Glutamatergic neuron (in vitro differentiated cells): ENCODE measurements around the gene RAB6B. TPM values are rescaled to one million over a fixed set of nuclear protein-coding genes. Genes with fewer than 3 reads are reported as not detected.
A peak's percentile ranks its signal among the peaks of the same experiment; 100 is the strongest.

ENCODE experiments used
- DNase-seq: peaks from one replicate; pipeline ENCODE4 v3.0.0; 2022
- H3K27ac Mint-ChIP-seq: one replicate; pipeline ENCODE4 v1.8.0; 2020; ENCODE audit warnings: mild to moderate bottlenecking, mixed read lengths, inconsistent platforms; ENCODE audit not compliant: unreplicated experiment
- H3K27me3 Mint-ChIP-seq: one replicate; pipeline ENCODE4 v1.8.0; 2020; ENCODE audit warnings: mild to moderate bottlenecking, moderate library complexity, mixed read lengths, inconsistent platforms; ENCODE audit not compliant: unreplicated experiment
- H3K36me3 Mint-ChIP-seq: one replicate; pipeline ENCODE4 v1.8.0; 2020; ENCODE audit warnings: mild to moderate bottlenecking, mixed read lengths, inconsistent platforms; ENCODE audit not compliant: unreplicated experiment
- H3K4me1 Mint-ChIP-seq: one replicate; pipeline ENCODE4 v1.8.0; 2020; ENCODE audit warnings: mild to moderate bottlenecking, low read depth, mixed read lengths, inconsistent platforms; ENCODE audit not compliant: unreplicated experiment
- H3K4me3 Mint-ChIP-seq: one replicate; pipeline ENCODE4 v1.8.0; 2020; ENCODE audit warnings: mild to moderate bottlenecking, mixed read lengths, inconsistent platforms; ENCODE audit not compliant: unreplicated experiment
- H3K9me3 Mint-ChIP-seq: one replicate; pipeline ENCODE4 v1.8.0; 2020; ENCODE audit warnings: mild to moderate bottlenecking, moderate library complexity, mixed read lengths, inconsistent platforms; ENCODE audit not compliant: unreplicated experiment
- CTCF ChIP-seq: fragments of 200-600 bp; sonication (generic); IDR thresholded peaks from one replicate; pipeline ENCODE4 v1.5.0; 2021; ENCODE audit not compliant: partially characterized antibody, unreplicated experiment
- total RNA-seq: library from RNA; stranded (reverse); fragmentation: NEBNext Ultra II Directional; extraction: Animal tissue kit (Norgen Biotek cat#: 25700); gene quantifications from one replicate; pipeline ENCODE4 v1.2.1, GENCODE V29; 2021; ENCODE audit not compliant: unreplicated experiment

RAB6B gene
- total RNA-seq, 1 donor from 2014 or later = 222 TPM

- peak overlapping the region; percentile 86 for H3K4me3 Mint-ChIP-seq
- peak overlapping the region; percentile 97 for H3K27ac Mint-ChIP-seq
- no peaks in the 10 kb centered on the region for H3K36me3 Mint-ChIP-seq
- peak; percentile 67 for DNase-seq
- H3K27me3 Mint-ChIP-seq = peaks cover 26% of the 10 kb centered on the region
- TF ChIP-seq CTCF = no peak
- H3K4me1 Mint-ChIP-seq = peaks cover 32% of the 10 kb centered on the region
- peaks cover 28% of the 10 kb centered on the region for H3K9me3 Mint-ChIP-seq
Observed at GRCh38 chr3:133894353-133895207, 1.1 kb downstream of the RAB6B start.

DNA sequence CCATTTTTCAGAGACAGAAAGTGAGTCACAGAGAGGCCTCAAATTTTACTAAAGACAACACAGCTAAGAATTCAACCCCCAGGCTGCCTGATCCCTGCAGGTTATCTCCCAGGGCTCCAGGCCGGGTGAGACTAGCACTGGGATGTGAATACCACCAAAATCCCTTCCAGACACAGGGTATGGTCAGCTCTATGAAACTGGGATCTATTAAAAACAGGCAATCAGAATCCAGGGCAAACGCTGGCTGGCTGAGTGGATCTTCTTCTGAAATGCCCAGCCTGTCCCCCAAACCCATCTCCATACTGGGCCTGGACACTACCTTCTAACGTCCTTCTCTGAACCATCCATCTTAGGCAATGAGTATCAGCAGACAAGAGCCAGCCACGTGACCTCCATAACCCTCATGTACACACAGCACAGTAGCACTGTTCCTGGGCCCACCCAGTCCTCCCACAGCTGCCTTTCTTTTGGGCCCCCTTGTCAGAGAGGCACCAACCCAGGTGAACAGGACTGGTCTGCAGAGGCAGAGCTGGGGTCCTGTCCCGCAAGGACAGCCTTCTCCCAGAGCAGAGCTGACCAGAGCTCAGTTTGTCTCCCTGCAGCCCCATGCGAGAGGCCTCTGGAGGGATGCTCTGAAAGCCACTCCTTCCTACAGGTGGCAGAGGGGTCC is 1.9 kb downstream of the RAB6B start:
- H3K4me1 Mint-ChIP-seq = peaks cover 35% of the 10 kb centered on the region
- H3K27ac Mint-ChIP-seq = peak overlapping the region; percentile 97
- H3K27me3 Mint-ChIP-seq = peaks cover 26% of the 10 kb centered on the region
- peak overlapping the region; percentile 86 for H3K4me3 Mint-ChIP-seq
- H3K9me3 Mint-ChIP-seq = peaks cover 28% of the 10 kb centered on the region
- H3K36me3 Mint-ChIP-seq = no peaks in the 10 kb centered on the region
- no peak for TF ChIP-seq CTCF
- DNase-seq = no peak

DNA sequence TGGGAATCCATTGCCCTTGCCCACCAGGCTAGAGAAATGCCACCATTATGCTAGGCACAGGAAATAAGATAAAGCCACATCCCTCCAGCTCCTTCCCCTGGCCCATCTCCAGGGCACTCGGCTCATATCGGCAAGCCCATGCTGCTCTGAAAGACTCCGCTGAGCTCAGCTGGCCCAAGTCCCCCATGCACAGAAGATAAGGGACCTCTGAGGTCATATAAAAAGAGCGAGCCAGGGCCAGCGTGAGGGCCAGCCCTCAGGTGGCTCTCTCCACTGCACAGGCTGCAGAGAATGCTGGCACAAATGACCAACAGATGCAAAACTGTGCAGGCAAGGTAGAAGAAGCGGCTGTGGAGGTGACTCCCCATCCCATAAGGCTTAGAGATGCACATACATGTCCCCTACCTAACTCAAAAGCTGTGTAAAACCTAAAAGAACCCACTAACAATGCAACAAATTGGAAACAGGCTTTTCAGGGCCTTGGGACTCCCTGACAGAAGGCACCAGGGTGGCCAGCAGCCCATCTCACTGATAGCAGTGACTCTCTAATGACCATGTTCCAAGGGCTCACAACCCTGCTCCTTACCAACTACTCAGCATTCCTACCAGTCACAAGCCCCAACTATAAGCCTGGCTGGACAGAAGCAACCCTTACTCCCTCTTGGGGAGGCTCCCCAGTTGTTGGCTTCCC is 3.0 kb downstream of the RAB6B start:
- no peak for TF ChIP-seq CTCF
- Mint-ChIP-seq H3K36me3 (no peaks in the 10 kb centered on the region), H3K27ac (peak overlapping the region; percentile 97), H3K27me3 (peaks cover 26% of the 10 kb centered on the region), H3K9me3 (peaks cover 29% of the 10 kb centered on the region), H3K4me1 (peaks cover 45% of the 10 kb centered on the region), H3K4me3 (peak overlapping the region; percentile 86)
- DNase-seq = no peak

DNA sequence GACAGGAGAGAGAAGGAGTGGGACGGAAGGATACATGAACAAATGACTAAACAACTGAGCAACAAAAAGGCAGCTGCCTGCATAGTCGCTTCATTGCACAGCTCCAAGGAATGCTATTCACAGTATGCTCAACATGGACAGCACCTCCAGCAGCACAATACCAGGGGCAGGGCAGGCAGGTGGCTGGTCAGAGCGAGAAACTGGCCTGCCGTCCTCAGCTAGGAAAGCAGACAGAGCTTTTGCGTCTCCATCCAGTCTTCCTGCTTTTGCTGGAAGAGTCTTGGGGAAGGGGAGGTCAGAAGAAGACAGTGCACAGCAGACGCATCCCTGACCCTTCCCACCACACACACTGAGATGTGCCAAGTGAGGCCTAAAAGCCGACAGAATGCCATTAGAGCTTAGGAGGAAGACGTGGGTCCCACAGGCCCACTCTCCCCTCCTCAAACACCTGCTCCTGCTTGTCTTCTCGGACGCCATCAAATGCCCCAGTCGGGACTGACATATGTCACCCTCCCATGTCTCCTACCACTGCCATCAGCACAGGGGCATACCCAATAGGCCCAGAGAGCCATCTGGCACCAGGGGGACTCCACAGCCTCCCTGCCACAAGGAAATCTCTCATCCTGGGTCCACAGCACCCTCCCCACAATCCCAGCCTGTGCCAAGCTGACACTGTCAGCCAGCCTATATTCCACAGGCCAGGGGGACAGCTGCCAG is 3.9 kb downstream of the RAB6B start:
- Mint-ChIP-seq H3K27ac (peak overlapping the region; percentile 97), H3K4me3 (peak overlapping the region; percentile 86), H3K9me3 (peaks cover 26% of the 10 kb centered on the region), H3K36me3 (no peaks in the 10 kb centered on the region), H3K27me3 (peaks cover 26% of the 10 kb centered on the region), H3K4me1 (peaks cover 50% of the 10 kb centered on the region)
- DNase-seq = peak; percentile 65
- no peak for TF ChIP-seq CTCF
